ENCODE data around the gene TRAF3.

DNA sequence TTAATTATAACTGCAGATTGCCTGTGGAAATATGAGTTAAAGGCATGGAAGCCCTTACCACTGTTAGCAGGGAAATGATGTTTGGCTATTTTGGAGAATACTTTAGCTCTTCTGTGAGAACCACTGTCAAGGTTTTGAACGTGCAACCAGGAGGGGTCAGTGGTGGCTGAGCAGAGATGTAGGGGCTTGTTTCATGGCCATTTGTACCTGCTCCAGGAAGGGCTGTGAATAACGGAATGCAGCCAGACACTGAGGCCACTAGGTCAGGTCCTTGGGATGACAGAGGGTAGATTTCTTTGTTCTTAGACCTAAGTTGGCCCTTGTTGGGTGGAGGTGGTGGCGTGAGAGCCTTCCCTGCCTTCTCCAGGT is 8.3 kb downstream of the TRAF3 start:
- TF ChIP-seq CTCF (IDR thresholded peaks at IDR 0.05; ENCODE audit: insufficient read depth, low read depth, low read length): no peak
- TF ChIP-seq EZH2 (IDR thresholded peaks at IDR 0.05; ENCODE audit: insufficient read depth, low read length): no peak

Data from astrocyte (in vitro differentiated cells and primary cell).